ENCODE data around the gene GRXCR2.
"Not testable (repeated sequence)": the region's sequence is repeated elsewhere in the genome, so short reads cannot be mapped to it uniquely, and the experiment has no call there.

GRXCR2 gene, protein sequence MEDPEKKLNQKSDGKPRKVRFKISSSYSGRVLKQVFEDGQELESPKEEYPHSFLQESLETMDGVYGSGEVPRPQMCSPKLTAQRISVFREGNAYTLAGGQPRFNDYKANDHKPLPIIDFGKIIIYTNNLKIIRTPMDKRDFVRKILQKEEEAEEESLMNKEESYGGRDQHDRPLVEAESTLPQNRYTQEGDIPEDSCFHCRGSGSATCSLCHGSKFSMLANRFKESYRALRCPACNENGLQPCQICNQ

DNA sequence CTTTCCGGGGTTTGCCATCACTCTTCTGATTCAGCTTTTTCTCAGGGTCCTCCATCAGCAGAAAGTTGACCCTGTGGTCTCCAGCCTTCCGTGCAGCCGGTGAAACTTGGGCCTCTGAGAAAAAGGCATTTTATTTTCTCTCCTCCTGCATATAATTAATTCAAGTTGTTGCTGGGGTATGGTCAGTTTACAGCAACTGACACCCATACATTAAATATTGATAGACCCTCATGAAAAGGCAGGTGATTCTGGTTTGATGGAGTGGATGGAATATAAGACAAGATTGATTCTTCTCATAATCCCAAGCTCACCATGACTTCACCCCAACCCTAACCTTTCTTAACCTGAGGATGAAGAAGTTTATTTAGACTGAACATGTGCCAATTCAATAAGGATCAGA is at the start of gene GRXCR2:
Gene GRXCR2 (minus strand): TSS at position 101 of the 400 bp plus-strand sequence. CDS start 46 bp downstream, at position 55.
- DNase-seq (ENCODE audit: low read depth), result no peak

DNA sequence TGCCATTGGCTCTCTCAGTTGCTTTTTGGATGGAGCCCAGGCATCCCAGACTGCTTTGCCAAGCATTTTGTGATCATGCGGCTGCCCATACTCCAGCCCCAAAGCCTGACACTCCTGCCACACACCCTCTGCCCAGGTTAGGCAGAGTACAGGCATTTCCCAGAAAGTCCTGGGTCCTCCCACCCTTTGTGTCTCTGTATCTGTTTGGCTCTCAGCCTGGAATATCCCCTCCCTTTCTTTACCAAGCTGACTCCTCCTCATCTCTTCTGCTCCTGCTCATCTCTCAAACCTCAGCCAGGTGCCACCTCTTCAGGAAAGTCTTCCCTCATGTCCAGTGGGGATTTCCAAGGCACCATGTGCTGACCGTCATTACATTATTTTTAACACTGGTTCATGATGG is 49.2 kb upstream of the GRXCR2 start:
- DNase-seq (ENCODE audit: low read depth), result no peak

DNA sequence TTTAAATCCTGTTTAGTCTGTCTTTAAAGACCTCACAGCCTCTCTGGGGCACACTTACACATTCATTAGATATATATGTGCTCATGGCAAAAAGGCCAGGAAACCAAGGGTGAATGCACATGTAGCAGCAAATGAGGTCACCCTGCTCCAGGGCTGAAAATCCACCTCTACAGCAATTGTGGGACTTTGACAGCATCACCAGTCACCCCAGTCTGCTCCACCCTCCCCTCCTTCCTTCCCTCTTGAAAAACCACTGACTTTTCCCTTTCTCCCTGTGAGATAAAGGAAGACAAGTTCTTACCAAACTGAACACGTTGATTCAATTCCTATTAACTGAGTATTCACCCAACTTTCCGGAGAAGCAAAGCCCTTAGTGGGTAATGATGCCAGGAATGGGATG is 48.4 kb upstream of the GRXCR2 start:
- no peak for DNase-seq (ENCODE audit: low read depth)

DNA sequence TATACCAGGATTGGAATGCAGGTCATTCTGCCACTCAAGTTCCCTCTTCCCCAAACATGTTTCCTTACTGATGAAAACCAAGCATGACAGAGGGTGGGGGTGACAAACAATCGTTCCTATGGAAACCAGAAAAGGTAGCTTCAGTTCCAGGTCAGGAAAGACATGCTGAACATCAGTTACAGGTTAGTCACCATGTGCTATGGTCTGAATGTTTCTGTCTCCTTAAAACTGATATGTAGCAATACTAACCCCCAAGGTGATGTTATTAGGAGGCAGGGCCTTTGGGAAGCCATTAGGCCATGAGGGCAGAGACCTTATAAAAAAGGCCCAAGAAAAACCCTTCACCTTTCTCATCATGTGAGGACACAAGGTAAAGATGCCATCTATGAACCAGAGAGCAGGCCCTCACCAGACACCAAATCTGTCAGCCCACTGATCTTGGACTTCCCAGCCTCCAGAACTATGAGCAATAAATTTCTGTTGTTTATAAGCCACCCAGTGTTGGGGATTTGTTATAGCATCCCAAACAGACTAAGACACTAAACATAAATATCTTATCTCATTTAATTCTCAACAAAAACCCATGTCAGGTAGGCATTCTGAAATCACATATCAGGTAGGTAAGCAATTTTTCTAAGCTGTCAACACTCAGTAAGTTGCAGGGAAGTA is 47.9 kb upstream of the GRXCR2 start:
- no peak for DNase-seq (ENCODE audit: low read depth)

DNA sequence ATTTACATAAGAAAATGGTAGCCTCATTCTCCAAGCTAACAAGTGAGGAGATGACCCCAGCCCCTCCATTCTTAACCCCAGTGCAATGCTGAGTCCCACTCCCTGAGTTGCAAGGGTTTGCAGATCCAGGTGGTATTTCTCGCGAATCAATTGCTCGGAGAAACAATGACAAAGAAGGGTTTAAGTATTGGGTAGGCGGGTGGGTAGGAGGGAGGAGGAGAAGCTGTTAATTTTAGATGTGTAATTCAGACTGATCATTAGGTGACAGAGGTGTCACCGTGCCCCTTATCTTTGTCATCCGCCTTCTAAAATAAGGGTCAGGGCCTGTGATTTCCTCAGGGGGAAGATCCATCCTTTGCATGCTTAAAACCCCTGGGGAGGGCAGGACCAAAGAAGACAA is 46.6 kb upstream of the GRXCR2 start:
- DNase-seq (ENCODE audit: low read depth), result no peak

DNA sequence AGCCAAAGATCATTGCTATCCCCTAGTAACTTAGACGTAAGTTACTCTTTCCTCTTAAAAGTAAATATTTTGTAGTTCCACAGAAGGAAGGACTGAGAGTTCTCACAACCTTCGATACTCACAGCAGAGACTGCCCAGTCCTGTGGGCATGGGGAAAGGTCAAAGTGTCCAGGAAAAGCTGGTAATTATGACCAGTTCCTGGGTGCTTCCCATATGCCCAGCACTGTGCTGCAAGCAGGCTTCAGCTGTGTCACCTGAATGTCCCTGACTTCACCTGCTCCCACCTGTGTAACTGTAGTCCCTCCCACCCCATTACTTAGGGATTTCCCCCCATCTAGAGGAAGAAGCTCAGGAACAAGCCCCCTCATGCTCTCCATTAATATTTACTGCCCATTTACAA is 45.6 kb upstream of the GRXCR2 start:
- no peak for DNase-seq (ENCODE audit: low read depth)

DNA sequence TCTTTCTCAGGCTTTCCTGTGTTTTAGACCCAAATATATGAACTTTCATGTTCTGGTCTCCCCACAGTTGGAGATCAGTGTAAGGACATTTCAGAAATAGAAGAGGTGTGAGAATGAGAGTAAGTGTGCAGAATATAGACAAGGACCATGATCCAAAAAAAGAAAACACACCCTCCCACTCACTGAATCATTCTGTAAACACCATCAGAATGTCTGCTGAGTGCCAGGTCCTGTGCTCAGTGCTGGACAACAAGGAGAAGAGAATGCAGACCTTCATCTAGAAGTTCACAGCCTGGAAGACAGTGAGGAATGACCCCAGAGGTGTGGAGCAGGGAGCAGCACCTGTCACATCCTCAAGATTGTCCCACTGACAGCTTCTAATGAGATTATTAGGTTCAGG is 44.5 kb upstream of the GRXCR2 start:
- DNase-seq (ENCODE audit: low read depth), result no peak

DNA sequence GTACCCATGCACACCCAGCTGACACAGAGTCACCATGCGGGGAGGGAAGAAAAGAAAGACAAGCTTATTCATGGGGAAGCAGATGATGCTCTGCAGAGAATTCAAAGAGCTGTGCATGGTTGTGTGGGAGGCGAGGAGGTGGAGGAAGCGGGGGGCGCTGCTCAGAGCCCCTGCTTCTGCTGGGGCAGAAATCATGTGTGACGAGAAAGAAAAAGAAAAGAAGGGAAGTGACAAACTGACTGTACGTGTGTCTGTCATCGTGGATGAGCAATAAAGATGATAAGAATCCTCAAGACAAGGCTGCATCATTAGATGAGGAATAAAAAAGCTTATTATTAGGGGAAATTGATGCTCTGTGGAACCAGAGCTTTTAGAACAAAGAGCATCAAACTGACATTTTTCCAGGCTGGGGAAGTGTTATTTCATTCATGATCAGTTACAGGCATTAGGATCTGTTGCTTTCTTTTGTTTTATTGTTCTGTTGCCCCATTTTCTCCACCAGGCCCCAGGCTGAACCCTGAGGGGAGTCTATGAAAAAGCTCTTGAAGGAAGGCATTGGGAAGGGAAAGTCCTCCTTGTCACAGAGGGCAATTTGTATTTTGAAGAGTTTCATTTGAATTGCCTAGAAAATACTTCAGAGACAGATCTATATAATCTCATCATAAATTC is 43.3 kb upstream of the GRXCR2 start:
- DNase-seq (ENCODE audit: low read depth), result no peak

DNA sequence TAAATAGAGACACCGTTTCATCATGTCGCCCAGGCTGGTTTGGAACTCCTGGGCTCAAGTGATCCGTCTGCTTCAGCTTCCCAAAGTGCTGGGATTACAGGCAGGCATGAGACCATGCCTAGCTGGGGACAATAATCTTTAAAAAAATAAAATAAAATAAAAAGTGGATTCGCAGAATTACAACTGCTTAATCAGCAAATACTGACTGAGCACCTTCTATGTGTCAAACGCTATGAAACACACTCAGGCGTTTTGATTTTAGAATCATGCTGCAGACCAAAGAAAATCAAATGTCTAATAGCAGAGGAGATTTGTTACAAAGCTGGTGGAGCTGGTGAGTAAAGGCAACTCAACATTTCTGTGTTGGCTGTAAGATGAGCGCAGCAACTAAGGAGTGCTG is 40.9 kb upstream of the GRXCR2 start:
- no peak for DNase-seq (ENCODE audit: low read depth)

DNA sequence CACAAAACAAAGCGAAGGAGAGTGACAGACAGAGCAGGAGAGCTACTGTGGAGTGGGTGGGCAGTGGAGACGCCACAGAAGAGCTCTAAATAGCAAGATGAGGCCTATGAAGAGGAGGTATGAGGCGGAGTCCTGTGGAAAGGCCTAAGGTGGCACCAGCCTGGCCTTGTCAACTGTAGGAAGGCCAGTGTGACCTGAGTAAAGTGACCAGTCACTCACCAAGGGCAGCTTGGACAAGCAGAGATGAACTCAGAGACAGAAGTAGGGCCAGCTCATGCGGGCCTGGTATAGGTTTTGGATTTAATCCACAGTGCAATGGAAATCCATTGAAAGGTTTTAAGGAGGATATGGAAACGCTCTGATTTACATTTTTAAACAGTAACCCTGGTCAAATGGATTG is 39.8 kb upstream of the GRXCR2 start:
- no peak for DNase-seq (ENCODE audit: low read depth)

DNA sequence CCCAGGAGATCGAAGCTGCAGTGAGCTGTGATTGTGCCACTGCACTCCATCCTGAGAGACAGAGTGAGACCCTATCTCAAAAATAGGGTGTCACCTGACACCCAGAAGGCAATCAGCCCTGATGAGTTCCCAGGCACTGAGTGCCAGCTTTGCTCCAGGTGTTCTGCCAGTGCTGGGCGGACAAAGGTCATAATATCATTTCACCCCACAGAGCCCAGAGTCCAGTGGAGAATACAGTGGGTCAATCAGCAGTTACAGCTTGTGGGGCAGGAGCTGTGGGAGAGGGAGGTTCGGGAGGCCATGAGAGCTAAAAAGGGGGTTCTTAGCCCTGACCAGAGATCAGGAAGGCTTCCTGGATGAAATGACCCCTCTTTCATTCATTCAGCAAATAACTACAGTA is 39.2 kb upstream of the GRXCR2 start:
- no peak for DNase-seq (ENCODE audit: low read depth)

DNA sequence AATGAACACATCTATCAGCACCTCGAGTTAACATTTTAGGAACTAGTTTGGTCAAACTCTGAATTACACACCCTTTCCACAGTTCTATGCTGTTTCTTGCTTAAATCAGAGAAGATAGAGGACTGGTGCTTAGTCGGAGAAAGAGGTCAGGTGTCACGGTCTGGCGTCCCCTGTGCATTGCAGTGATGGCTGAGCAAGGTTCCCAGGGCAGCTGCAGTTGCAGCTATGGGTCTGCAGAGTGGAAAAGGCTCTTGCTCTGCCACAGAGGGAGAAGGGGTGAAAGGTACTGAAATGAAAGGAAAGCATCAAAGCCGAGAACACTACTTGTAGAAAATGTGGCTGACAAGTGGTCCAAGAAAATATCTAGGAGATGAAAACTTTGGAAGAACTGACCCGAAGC is 38.4 kb upstream of the GRXCR2 start:
- DNase-seq (ENCODE audit: low read depth), result no peak

DNA sequence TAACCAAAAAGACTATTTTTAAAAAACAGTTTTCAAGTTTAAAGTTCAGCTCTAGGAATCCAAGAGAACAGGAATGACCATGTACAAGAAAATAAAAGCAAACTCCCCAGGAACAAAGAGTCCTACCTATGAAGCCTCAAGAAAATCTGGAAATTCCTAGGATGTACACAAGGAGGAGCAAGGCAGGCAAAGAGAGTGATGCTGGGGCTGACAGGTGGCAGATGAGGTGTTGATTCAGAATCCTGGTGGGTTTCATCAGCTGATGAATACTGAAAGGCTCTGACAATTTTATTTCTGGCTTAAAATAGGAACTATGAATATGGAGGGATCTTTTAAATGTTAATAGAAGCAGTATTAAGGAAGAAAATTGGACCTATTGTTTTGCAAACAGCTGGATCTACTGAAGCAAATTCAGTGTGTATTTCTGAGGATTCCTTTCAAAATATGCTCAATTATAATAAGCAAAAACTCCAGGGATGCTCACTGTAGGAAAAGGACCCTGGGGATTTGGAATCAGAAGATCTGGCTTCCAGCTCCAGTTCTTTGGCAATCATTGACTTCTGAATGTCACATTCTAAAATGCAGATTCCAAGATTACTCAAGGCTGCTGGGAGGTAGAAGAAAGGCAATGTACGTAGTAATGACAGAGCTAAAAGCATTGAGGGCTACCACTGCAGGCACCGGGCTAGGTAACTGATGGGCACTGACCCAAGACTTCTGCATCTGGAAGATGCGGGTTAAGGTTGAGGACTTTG is 35.6 kb upstream of the GRXCR2 start:
- DNase-seq (ENCODE audit: low read depth), result no peak

DNA sequence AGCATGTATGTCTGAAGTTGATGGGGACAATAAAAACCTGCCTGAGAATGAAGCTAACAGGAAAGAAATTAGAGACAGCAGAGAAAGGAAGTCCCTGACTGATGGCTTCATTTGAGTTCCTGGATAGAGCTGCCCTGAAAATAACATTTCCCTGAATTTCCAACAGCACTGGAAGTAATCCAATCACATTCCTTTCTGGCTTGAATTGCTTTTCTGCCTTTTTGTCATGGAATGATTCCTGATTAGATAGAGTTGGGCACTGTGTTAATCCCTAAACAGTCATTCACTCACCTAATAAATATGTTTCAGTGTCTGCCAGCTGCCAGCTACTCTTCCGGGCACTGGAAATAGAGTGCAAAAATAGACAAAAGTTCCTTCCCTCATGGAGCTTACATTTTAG is 33.6 kb upstream of the GRXCR2 start:
- no peak for DNase-seq (ENCODE audit: low read depth)

DNA sequence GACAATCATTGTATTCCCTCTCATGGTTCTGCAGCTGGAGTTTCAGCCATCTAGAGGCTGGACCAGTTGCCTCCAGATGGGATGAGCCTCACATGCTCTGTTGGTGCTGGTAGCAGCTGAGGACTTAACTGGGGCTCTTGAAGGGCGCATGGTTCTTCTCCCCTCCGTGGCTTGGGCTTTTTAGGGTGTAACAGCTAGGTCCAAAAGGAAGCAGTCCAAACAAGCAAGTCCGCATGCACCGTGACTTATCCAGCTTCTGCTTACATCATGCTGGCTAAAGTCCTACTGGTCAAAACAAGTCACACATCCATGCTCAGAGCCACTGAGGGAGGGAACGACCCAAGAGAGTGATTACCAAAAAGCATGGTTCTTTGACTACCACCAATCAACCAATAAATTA is 31.9 kb upstream of the GRXCR2 start:
- DNase-seq (ENCODE audit: low read depth), result no peak

DNA sequence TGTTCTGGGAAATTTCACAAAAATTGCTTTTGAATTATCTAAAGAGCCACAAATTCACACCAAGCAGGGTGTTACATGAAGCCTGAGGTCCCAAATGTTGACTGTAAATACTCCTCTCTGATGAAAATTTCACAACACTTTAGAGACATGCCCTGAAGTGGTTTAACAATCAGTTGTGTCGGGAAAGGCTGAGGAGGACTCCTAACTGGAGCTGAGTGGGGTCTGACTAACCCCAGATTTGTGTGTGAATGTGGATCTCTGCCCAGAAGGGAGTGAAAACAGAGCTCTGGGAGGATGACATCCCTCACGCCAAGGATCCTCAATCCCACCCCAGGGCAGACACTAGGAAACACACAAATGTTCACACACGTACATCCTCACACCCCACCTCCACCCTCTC is 31.1 kb upstream of the GRXCR2 start:
- no peak for DNase-seq (ENCODE audit: low read depth)

DNA sequence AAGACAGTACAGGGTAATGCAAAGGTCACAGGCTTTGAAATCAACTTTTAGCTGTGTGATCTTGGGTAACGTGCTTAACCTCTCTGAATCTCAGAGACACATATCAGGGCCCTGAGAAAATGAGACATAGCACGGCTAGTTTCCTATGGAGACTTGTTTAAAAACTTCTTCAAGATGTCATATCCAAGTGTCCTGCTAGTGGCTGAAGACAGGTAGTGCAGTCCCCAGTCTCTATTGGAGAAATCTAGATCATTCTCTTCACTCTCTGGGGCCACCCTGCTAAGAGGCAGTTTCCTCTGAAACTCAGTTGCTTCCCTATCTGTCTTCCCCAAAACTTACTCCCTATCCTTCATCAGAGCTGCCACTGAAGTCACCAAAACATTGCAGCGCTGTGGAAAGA is 30.3 kb upstream of the GRXCR2 start:
- no peak for DNase-seq (ENCODE audit: low read depth)

DNA sequence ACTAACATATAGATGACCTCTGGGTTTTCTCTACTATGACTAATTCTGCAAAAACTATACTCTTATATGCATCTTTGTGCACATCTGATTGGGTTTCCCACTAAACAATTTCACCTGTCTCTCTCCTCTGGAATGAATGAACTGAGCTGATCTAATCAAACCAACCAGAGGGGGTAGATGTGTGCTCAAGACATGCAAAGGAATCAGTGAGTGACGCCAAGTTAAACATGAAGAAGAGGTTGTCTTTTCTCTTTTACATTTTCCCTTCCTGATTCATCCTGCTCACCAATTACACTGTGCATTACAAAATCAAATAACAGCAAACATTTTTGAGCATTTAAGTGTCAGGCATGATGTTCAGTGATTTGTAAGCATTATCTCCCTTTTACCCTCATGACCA is 29.6 kb upstream of the GRXCR2 start:
- DNase-seq (ENCODE audit: low read depth), result no peak

DNA sequence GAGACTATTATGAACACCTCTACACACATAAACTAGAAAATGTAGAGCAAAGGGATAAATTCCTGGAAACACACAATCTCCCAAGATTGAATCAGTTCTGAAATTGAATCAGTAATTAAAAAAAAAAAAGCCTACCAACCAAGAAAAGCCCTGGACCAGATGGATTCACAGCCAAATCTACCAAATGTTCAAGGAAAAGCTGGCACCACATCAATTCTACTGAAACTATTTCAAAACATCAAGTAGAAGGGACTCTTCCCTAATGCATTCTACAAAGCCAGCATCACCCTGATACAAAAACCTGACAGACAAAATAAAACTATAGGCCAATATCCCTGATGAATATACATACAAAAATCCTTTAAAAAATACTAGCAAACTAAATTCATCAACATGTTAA is 25.4 kb upstream of the GRXCR2 start:
- DNase-seq (ENCODE audit: low read depth), result no peak

DNA sequence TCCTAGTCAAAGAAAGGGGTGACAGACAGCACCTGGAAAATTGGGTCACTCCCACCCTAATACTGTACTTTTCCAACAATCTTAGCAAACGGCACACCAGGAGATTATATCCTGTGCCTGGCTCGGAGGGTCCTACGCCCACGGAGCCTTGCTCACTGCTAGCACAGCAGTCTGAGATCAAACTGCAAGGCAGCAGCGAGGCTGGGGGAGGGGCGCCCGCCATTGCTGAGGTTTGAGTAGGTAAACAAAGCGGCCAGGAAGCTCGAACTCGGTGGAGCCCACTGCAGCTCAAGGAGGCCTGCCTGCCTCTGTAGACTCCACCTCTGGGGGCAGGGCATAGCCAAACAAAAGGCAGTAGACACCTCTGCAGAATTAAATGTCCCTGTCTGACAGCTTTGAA is 18.6 kb upstream of the GRXCR2 start:
- not testable (repeated sequence) for DNase-seq (ENCODE audit: low read depth)

DNA sequence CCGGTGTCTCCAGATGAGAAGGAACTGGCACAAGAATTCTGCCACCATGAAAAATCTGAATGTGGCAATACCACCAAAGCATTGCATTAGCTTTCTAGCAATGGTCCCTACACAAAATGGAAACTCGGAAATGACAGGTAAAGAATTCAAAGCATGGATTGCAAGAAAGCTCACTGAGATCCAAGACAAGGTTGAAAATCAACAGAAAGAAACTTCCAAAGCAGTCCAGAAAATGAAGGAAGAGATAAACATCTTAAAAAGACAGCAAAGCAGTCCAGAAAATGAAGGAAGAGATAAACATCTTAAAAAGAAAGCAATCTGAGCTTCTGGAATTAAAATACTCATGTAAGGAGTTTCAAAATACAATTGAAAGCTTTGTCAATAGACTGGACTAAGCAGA is 16.8 kb upstream of the GRXCR2 start:
- no peak for DNase-seq (ENCODE audit: low read depth)

DNA sequence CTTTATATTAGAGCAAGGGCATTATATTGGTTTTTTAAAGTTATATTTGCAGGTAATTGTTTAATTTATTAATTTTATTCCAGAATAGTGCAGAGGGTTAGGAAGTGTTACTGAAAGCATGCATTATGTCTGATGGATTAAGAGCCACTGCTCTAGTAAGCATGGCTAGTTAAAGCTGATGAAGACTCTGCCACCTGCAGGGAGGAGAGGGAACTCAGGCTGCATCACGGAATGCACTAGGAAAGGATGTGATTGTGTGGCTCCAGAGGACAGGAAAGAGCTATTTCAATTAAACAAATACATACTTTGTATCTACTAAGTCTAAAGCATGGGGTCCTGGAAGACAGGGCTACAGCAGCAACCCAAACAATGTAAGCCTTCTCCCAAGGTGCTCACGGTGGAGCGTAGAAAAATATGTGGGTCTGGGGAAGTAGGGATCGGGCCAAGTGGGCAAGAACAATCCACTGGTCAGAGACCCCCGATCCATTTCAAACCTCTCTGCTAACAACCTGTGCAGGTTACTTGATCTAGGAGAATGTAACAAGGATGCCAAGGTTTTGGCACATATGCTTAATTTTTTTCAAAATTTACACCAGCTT is 15.3 kb upstream of the GRXCR2 start:
- DNase-seq (ENCODE audit: low read depth), result no peak

DNA sequence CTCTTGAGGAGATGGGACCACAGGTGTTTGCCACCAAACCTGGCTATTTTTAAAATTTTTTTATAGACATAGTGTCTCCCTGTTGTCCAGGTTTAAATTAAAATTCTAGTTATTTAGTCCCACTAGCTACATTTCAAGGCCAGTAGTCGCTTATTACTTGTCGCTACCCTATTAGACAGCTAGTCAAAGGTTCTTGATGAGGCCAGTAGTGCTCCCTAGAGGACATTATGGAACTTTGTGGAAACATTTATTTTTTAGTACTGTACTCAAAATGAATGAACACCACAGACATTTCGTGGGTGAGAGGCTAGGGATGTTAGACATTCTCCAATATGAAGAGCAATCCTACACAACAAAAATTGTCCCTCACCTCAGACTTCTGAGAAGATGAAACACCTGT is 14.4 kb upstream of the GRXCR2 start:
- DNase-seq (ENCODE audit: low read depth), result no peak

Measured in activated gamma-delta T cell treated with anti-CD3 and anti-CD28 coated beads, Interleukin-2, amount 50 U/mL, for 16 hours (primary cell).